CD4-positive, alpha-beta T cell treated with Interferon alpha-2 for 1 hour (primary cell): ENCODE results near the gene PRR14.
"Not testable (repeated sequence)": the region's sequence is repeated elsewhere in the genome, so short reads cannot be mapped to it uniquely, and the experiment has no call there.

Experiments used
- DNase-seq, 2 donors: peaks; one replicate each; pipeline ENCODE4 v3.0.0-alpha.2; 2020 to 2022

Gene PRR14

DNA sequence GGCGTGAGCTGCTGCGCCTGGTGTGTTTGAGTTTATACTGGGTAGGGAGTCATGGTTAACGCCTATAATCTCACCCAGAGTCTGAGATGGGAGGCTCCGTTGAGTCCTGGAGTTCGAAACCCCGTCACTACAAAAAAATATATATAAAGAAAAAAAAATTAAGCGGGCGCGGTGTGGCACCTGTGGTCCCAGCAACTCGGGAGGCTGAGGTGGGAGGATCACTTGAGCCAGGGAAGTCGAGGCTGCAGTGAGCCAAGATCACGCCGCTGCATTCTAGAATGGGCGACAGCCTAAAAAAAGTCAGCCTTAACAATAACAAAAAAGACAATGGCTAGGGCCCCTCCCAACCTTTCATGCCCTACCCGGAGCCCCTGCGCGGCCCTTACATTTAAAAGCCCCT is 17.2 kb upstream of the PRR14 start:
- no peak for DNase-seq

DNA sequence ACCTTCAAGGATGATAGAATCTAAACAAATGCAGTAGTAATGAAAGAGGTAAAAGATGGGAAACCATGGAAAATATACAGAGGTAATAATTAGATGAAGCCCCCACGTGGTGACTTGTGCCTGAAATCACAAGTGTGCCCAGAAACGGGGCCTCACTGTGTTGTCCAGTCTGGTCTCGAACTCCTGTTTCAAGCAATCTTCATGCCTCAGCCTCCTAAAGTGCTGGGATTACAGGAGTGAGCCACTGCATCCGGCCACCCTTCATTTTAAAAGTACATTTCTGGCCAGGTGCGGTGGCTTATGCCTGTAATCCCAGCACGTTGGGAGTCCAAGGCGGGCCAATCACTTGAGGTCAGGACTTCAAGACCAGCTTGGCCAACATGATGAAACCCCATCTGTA is 14.2 kb upstream of the PRR14 start:
- no peak for DNase-seq

DNA sequence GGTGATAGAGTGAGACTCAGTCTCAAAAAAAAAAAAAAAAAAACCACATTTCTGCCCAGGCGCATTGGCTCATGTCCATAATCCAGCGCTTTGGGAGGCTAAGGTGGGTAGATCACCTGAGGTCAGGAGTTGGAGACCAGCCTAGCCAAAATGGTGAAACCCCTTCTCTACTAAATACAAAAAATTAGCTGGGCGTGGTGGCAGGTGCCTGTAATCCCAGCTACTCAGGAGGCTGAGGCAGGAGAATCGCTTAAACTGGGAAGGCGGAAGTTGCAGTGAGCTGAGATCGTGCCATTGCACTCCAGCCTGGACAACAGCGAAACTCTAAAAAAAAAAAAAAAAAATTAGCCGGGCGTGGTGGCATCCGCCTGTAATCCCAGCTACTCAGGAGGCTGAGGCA is 13.6 kb upstream of the PRR14 start:
- DNase-seq: not testable (repeated sequence)

DNA sequence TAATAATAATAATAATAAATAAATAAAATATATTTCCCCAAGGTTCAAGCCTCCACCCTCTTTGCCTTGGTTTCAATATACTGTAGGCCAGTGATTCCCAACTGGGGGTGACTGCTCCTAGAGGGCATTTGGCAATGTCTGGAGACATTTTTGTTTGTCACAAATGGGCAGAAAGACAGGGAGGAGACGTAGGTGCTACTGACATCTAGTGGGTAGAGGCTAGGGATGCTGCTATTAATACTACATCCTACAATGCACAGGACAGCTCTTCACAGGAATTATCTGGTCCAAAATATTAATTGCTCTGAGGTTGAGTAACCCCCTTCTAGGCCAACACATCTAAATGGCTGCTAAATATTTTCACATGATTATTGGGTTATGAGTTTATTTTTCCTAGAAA is 12.8 kb upstream of the PRR14 start:
- DNase-seq: peak; percentile 34 to 66

DNA sequence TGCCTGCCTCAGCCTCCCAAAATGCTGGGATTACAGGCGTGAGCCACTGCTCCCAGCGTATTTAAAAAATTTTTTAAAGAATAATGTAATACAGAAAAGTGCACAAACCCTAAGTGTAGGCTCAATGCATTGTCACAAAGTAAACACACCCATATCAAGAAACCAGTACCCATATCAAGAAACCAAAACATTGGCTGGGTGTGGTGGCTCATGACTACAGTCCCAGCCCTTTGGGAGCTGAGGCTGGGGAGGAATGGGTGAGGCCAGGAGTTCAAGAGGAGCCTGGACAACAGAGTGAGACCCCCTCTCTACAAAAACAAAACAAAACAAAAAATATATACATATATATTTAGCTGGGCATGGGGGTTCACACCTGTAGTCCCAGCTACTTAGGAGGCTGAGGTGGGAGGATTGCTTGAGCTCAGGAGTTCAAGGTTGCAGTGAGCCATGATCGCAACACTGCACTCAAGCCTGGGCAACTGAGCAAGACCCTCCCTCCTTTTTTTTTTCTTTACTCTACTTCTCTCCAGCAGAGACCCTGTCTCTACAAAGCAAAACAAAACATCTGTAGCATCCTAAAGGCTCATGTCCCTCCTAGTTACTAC is 9.3 kb upstream of the PRR14 start:
- DNase-seq: no peak

DNA sequence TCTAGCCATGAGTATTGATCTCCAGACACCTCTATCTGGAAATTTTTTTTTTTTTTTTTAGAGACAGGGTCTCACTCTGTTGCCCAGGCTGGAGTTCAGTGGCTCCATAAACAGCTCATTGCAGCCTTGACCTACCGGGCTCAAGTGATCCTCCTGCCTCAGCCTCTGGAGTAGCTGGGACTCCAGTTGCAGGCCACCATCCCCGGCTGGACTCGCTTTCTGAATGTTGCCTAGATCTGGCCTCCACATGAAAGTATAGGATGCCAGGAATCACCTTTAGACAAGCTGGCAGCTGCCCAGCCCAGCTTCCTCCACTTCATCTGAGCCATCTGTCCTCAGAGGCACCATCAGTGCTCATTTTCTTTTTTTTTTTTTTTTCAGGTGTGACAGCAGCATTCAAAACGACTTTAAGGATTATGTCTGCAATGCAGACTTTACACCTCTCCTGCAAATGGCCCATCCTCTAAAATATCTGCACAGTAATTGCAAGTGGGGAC is 6.4 kb upstream of the PRR14 start:
- no peak for DNase-seq

DNA sequence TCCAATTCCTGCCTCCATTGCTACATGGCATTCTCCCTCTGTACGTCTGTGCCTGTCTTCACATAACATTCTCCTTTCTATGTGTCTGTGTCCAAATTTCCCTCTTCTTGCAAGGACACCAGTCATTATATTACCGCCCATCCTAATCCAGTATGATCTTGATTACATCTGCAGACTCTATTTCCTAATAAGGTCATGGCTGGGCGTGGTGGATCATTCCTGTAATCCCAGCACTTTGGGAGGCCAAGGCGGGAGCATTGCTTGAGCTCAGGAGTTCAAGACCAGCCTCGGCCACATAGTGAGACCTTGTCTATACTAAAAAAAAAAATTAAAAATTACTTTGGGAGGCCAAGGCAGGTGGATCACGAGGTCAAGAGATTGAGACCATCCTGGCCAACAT is 5.0 kb upstream of the PRR14 start:
- DNase-seq: no peak

DNA sequence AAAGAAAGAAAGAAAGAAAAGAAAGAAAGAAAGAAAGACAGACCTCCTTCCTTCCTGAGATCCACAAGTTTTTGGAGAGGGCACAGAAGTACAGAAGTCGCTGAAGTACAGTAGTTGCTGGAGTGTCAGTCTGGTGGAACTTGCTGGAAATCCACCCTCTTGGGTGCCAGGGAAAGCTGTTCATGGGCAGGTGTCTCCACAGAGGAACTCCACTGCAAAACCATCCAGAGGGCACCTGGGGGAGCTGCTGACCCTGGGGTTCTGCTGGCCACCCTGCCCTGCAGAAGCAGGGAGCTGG is 3.5 kb upstream of the PRR14 start:
- DNase-seq: no peak

DNA sequence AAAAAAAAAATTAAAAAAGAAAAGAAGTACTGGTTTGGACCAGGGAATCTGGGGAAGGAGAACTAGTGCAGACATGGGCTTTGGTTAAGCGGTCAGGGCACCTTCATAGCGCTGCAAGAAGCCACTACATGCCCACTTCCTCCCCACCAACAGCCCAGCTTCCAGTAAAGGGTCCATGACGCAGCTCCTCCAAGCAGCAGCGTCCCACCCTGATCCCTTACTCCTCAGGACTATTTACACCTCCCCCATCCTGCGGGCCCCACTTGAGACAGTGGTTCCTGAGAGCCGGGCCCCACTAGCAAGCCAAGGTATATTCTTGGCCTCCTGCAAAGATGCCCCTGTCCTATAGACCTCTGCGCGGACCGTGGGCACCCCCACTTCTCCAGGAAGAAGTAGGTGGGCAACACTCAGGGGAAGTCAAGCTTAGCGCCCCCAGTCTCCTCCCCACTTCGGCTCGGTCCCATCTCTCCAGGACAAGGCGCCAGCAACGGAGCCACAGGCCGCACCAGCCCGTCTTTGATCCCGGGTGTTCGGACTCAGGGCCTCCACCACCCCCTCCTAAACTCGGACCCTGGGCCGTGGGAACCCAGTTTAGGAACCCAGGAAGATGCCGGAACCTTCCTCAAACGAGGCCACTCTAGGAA is 913 bp upstream of the PRR14 start:
- peak; percentile 60 to 73 for DNase-seq

DNA sequence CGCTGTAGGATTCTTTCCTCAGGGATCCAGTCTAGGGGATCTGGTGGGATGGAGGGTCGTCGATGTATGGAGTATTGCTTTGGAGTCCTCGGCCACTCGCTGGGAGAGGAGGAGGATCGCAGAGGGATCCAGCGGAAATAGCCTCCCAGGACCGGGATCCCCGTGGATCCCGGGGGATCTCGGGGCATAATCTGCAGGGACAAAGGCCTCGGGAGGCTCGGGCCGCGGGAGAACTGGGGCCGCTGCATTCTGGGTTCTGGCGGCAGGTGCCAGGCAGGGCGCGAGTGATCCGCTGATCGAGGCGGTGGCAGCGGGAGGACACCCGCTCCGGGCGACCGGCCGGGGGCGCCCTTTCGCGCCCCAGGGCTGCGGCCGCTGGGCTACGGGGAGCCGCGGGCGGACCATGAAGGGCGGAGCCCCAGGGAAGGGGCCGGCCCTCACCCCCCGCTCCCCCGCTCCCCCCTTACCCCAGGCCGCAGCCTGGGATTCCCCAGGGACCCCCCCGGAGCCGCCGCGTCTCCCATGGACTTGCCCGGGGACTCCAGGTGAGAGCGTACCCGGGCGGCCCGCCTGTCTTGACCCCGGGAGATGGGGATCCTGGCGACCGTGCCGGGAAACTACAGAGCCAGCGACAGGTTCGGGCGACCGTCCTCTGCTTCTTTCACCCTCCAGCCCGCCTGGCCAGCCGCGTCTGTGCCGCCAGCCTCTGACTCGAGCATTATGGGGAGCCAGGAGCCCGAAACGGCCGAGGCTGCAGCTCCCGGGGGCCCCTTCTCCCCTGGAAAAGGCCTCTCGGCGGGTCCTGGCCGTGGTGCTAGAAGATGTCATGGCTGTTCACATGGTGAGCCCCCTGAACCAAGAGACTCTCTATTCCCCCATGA is 604 bp downstream of the PRR14 start:
- peak; percentile 83 to 88 for DNase-seq

DNA sequence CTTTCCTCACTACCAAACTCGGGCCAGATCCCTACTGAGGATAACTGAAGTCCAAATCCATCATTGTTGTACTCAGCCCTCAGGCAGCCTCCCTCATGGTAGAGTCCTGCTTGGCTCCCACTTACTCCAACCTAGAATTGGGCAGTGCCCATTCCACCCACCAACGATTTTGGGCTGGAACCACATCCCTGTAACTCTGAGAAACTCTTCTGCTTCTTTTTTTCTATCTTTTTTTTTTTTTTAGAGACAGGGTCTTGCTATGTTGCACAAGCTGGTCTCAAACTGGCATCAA is 1.2 kb downstream of the PRR14 start:
- no peak for DNase-seq

DNA sequence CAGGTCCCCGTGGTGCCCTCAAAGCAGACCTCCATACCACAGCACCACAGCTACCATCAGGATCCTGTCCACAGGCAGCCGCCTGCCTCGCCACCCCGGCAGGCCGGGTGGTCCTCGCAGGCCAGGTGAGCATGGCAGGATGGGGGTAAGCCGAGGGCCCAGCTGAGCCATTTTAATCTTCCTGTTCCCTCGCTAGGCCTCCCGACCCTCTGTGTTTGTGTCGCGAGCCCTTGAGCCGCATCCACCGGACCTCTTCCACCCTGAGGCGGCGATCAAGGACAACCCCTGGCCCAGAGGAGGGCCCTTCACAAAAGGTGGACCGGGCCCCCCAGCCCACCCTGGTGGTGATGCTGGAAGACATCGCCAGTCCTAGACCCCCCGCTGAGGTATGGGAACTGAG is 2.0 kb downstream of the PRR14 start:
- no peak for DNase-seq

DNA sequence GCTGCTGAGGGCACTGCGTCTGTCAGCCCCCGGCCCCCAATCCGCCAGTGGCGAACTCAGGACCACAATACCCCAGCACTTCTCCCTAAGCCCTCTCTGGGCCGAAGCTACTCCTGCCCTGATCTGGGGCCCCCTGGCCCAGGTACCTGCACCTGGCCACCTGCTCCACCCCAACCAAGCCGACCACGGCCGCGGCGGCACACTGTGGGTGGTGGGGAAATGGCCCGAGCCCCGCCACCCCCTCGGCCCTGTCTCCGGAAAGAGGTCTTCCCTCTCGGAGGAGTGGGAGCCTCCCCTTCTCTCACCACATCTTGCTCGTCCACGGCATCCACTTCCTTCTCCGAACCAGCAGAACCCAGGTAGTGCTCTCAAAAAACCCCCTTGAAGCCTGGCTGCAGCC is 4.1 kb downstream of the PRR14 start:
- no peak for DNase-seq

DNA sequence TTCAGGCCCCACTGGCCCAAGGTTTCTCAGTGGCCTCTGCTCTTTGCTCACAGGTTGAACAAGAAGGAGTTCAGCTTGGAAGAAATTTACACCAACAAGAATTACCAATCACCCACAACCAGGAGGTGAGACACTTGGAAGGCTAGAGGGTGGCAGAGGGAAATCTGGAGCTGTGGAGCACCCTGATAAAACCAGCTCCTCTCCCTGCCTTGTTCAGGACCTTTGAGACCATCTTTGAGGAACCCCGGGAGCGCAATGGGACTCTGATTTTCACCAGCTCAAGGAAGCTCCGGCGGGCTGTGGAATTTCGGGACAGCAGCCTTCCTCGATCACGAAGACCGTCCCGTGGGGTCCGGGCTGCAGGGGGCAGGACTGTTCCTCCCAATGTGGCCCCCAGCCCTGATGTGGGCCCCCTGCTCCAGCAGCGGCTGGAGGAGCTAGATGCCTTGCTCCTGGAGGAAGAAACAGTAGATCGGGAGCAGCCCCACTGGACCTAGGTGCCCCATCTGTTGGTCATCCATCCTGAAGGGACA is 5.1 kb downstream of the PRR14 start:
- no peak for DNase-seq

DNA sequence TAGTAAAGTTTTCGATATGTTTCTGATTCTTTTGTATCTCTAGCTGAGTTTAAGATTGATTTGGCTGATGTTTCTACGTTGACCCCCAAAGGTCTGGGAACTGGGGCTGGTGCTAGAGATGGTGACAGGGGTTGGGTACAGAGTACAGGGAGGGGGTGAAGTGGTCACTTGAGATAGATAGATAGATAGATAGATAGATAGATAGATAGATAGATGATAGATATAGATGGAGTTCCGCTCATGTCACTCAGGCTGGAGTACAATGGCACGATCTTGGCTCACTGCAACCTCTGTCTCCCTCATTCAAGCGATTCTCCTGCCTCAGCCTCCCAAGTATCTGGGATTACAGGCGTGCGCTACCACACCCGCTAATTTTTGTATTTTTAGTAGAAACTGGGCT is 5.6 kb downstream of the PRR14 start:
- DNase-seq: no peak

DNA sequence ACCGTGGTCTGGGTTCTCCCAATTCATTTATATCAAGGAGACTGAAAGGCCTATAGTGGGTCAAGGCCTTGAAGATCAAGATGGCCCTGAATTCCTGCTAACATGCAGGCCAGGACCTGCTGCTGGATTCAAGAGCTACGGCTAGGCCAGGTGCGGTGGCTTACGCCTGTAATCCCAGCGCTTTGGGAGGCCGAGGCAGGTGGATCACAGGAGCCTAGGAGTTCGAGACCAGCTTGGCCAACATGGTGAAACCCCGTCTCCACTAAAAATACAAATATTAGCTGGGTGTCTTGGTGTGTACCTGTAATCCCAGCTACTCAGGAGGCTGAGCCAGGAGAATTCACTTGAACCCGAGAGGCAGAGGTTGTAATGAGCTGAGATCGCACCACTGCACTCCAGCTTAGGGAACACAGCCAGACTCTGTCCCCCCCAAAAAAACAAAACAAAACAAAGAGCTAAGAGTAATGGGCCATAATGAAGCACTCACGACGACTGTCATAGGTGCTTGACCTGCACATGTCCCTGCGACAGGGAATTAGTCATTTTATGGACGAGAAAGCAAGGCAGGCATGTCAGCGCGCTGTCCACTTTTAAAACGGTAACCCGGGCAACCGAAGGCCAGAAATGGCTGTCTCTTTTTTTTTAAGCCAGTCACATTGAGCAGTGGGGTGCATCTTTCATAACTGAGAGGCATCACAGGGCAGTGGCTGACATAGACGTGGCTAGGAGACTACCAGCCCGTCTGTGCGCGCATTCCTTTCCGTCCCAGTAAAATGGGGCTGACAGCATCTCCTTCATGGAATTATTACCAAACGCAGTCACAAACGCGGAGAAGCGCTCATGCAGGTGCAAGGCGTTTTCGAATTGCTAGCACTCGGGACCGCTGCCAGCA is 6.5 kb downstream of the PRR14 start:
- DNase-seq: no peak

DNA sequence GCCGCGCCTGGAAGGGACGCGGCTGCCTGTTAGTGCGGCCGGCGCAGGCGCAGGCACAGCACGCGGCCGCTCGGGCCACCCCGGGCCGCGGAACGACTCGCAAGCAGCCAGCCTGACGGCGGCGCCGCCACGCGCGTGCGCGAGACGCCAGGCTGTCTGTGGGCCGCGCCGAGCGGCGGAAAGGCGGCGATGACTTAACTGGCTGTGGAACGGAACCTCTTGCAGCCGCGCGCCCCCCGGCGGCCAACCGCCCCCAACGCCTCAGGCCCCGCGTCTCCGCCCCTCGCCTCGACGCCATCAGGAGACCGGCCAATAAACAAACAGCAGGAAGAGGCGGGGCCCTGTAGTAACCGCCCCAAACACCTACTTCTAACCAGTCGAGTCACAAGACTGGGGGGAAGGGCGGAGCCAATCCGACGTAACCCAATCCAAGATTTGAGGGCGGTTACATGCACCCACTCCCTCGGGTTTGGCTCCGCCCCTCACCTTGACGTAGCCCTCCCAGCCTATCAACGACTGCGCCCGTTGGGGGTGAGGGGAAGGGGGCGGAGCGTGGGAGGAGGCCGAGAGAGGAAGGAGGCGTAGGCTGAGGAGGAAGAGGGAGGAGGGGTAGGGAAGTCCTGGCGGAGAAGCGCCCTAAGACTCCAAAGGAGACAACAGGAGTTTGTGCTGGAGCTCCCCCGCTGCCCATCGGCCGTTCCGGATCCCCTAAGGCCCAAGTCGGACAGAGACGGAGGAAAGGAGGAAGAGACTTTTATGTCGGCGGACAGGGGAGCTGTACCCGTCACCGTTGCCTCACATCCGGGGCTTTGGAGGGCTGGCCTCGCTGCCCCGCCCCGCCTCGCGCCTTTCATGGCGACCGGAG is 7.3 kb downstream of the PRR14 start, which contains the start of gene FBRS:
Gene FBRS (plus strand): TSS at position 566 of the 865 bp plus-strand sequence. CDS start 1,088 bp downstream, outside the sequence.
- peak; percentile 100 for DNase-seq

DNA sequence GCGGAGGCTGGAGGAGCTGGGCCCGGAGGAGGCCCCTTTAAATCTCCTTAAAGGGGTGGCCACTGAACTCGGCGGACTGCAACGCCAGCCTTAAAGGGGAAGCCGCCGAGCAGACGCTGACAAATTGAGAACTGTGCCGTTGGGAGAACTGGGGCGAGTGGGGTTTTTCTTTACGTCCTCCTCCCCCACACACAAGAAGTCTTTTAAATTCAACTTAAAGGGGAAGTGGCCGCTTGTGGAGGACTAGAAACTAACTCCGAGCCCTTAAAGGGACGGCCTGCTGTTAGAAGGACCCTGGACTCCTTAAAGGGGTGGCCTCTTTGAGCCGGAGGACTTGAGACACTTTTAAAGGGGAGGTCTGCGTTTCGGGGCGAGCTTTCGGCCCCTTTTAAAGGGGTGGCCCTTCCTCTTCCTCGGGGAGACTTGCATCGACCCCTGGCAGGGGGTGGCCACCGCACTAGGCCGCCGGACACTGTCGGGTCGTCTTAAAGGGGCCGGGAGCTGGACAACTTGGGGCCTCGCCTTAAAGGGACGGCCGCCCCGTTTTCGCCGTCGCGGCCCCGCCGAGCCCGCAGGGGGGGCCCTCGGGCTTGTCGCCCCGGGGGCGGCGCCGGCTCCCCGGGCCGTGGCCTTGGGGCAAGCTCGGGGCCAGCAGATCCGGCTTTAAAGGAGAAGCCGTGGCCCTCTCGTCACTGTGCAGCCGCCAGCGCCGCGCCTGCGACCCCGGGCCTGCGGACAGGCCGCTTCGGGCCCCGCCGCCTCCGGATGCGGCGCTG is 8.2 kb downstream of the PRR14 start:
- no peak for DNase-seq

DNA sequence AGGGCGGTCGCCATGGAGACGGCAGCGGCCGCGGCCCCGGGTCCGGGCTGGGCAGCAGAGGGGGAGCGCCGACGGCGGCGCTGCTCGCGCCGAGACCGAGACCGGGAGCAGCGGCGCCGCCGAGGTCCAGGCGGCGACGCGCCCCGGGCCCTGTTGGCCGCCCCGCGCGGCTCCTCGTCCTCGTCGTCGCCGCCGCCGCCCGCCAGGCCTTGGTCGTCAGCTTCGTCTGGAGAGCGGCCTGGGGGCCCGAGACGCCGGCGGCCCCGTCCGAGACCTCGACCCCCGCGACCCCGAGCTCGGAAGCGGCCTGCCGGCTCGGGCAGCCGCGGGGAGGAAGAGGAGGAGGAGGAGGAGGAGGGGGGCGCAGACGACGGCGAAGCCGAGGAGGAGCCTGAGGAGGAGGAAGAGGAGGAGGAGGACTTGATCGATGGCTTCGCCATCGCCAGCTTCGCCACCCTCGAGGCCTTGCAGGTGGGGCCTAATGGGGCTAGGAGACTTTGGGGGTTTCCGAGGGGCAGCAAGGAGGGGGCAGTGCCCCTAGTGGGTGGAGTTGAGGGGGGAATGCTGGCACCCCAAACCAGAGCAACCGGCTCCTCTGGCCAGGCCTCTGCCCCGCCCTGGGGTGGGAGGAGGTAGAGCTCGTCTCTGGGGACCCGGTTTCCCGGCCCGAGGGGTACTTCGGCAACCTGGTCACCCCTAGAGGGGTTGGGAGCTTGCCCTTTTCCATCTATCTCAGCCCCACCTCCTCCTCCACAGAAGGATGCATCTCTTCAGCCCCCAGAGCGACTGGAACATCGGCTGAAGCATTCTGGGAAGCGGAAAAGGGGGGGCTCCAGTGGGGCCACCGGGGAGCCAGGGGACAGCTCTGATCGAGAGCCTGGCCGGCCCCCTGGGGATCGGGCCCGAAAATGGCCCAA is 9.0 kb downstream of the PRR14 start:
- peak; percentile 66 to 76 for DNase-seq
